Nephron progenitor cell (in vitro differentiated cells): ENCODE data around the gene DLG5.
A peak's percentile ranks its signal among the peaks of the same experiment; 100 is the strongest.

Source experiments
- DNase-seq: peaks from one replicate; pipeline ENCODE4 v3.0.0; 2021
- H3K27ac Mint-ChIP-seq: 2 replicates; pipeline ENCODE4 v1.8.0; 2021; ENCODE audit warnings: mild to moderate bottlenecking, moderate library complexity, mixed read lengths
- H3K27me3 Mint-ChIP-seq: 2 replicates; pipeline ENCODE4 v1.8.0; 2021; ENCODE audit warnings: mild to moderate bottlenecking, low read depth, mixed read lengths; ENCODE audit not compliant: poor library complexity
- H3K36me3 Mint-ChIP-seq: 2 replicates; pipeline ENCODE4 v1.8.0; 2021; ENCODE audit warnings: low read depth, mixed read lengths
- H3K4me1 Mint-ChIP-seq: 2 replicates; pipeline ENCODE4 v1.8.0; 2021; ENCODE audit warnings: mixed read lengths
- H3K4me3 Mint-ChIP-seq: 2 replicates; pipeline ENCODE4 v1.8.0; 2021; ENCODE audit warnings: mild to moderate bottlenecking, moderate library complexity, mixed read lengths
- H3K9me3 Mint-ChIP-seq: 2 replicates; pipeline ENCODE4 v1.8.0; 2021; ENCODE audit warnings: mild to moderate bottlenecking, moderate library complexity, mixed read lengths
- TF ChIP-seq, protein P1 (sequence below): fragments of 200-600 bp; sonication (generic); IDR thresholded peaks from 2 replicates; pipeline ENCODE4 v1.5.0; 2021; ENCODE audit warnings: antibody characterized with exemption

Gene DLG5

DNA sequence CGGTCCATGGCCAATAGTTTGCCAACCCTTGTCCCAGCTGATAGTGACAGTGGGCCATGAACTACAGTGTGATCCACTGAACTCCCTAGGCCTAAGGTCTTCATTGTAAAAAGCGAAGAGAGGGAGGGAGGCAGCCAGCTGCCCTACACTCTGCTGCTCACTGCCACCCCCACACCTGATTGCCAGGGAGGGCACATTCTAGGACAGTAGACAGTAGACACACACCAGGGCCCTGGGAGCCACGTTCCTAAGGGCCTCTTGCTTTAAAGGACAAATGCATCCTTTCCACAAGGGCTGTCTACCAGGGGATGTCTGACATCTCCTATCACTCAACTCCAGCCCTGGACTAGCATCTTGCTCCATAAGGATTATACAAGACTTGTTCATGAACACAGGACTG is 122.2 kb downstream of the DLG5 start:
- no peak for DNase-seq
- H3K27ac Mint-ChIP-seq, result no peak overlapping the region
- peaks cover 50% of the 10 kb centered on the region for H3K36me3 Mint-ChIP-seq
- H3K4me3 Mint-ChIP-seq, result no peak overlapping the region
- TF ChIP-seq, protein P1, sequence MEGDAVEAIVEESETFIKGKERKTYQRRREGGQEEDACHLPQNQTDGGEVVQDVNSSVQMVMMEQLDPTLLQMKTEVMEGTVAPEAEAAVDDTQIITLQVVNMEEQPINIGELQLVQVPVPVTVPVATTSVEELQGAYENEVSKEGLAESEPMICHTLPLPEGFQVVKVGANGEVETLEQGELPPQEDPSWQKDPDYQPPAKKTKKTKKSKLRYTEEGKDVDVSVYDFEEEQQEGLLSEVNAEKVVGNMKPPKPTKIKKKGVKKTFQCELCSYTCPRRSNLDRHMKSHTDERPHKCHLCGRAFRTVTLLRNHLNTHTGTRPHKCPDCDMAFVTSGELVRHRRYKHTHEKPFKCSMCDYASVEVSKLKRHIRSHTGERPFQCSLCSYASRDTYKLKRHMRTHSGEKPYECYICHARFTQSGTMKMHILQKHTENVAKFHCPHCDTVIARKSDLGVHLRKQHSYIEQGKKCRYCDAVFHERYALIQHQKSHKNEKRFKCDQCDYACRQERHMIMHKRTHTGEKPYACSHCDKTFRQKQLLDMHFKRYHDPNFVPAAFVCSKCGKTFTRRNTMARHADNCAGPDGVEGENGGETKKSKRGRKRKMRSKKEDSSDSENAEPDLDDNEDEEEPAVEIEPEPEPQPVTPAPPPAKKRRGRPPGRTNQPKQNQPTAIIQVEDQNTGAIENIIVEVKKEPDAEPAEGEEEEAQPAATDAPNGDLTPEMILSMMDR, result no peak
- H3K9me3 Mint-ChIP-seq, result no peaks in the 10 kb centered on the region
- peaks cover 4% of the 10 kb centered on the region for H3K27me3 Mint-ChIP-seq
- no peaks in the 10 kb centered on the region for H3K4me1 Mint-ChIP-seq

DNA sequence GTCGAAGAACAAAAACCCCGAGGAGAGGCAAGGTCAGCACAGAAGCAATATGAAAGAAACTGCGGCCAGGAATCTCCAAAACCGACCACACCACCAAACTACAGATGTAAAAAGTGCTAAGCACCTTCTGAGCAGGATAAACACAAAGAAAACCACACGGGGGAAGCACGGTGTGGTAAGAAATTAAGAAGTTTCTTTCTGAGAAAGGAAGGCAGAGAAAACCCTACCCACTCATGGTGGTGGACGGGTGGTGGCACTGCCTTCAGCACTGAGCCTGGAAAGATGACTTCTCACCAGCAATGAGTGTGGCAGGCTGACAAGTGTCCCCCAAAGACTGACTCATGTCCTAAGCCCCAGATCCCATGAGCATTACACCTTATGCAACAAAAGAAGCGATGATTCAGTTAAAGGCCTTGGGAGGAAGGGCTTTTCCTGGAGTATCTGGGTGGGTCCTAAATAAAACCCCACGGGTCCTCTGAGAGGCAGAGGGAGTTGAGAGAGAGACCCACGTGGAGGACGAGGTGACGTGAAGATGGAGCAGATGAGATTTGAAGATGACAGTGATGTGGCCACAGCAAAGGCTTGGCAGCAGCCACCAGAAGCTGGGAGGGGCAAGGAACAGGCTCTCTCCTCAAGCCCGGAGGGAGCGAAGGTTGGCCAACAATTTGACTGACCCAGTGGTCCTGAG is 124.9 kb downstream of the DLG5 start:
- no peak for DNase-seq
- Mint-ChIP-seq H3K36me3 (peaks cover 50% of the 10 kb centered on the region), H3K9me3 (no peaks in the 10 kb centered on the region), H3K27ac (peak overlapping the region; percentile 37), H3K27me3 (peaks cover 4% of the 10 kb centered on the region), H3K4me3 (no peak overlapping the region), H3K4me1 (no peaks in the 10 kb centered on the region)
- TF ChIP-seq, protein P1, result no peak

DNA sequence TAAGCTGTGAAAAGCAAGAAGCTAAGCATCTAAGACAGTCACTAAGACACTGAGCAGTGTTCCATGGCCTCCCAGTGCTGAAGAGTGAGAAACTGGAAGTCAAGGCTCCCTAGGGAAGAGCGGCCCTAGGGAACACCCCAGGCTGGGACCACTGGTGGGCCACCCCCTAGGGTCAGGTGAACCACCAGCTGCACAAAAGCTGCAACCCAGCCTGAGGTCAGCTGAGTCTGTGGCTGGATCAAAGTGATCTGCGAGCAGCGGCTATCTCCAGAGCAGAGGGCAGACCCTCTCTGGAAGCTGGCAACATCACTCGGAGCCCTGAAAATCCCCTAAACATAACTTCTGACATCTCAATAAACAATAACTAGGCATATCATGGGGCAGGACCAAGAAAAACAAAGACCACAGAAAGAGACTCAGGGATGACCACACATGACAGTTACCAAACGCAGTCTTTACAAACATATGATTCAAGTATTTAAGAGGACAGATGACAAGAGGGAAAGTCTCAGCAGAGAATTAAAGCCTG is 125.8 kb downstream of the DLG5 start:
- Mint-ChIP-seq H3K27ac (peak overlapping the region; percentile 77), H3K4me3 (no peak overlapping the region), H3K9me3 (no peaks in the 10 kb centered on the region), H3K27me3 (peaks cover 4% of the 10 kb centered on the region), H3K4me1 (no peaks in the 10 kb centered on the region), H3K36me3 (peaks cover 49% of the 10 kb centered on the region)
- no peak for DNase-seq
- TF ChIP-seq, protein P1, result no peak

DNA sequence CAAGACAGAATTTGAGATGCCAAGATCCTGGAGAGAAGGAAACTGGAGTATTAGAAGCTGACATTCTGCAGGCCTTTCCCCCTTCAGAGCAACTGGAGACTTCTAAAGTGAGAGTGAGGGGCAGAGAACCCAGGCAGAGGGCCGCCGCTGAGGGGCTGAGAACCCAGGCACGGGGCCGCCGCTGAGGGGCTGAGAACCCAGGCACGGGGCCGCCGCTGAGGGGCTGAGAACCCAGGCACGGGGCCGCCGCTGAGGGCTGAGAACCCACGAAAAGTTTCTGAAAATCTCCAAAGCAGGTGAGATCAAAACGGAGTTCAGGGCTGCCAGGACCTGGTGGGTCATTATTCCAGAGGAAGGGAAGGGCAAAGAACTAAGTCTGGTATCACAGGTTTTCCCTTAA is 126.2 kb downstream of the DLG5 start:
- no peak overlapping the region for H3K4me3 Mint-ChIP-seq
- H3K27ac Mint-ChIP-seq, result no peak overlapping the region
- DNase-seq, result no peak
- TF ChIP-seq, protein P1, result no peak
- no peaks in the 10 kb centered on the region for H3K4me1 Mint-ChIP-seq
- H3K9me3 Mint-ChIP-seq, result no peaks in the 10 kb centered on the region
- peaks cover 44% of the 10 kb centered on the region for H3K36me3 Mint-ChIP-seq
- H3K27me3 Mint-ChIP-seq, result peaks cover 4% of the 10 kb centered on the region

DNA sequence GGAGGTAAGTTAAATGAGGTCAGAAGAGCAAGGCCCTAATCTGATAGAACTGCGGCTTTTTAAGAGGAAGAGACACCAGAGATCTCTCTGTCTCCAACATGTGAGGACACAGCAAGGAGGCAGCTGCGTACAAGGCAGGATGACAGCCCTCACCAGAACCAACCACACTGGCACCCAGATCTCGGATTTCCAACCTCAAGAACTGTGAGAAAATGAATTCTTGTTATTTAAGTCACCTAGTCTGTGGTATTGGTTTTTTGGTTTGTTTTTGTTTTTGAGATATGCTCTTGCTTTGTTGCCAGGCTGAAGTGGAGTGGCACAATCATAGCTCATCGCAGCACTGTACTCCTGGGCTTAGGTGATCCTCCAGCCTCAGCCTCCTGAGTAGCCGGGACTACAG is 127.2 kb downstream of the DLG5 start:
- H3K36me3 Mint-ChIP-seq, result peaks cover 42% of the 10 kb centered on the region
- no peaks in the 10 kb centered on the region for H3K9me3 Mint-ChIP-seq
- no peak for DNase-seq
- peaks cover 4% of the 10 kb centered on the region for H3K27me3 Mint-ChIP-seq
- no peak overlapping the region for H3K27ac Mint-ChIP-seq
- H3K4me1 Mint-ChIP-seq, result no peaks in the 10 kb centered on the region
- H3K4me3 Mint-ChIP-seq, result no peak overlapping the region
- TF ChIP-seq, protein P1, result no peak

DNA sequence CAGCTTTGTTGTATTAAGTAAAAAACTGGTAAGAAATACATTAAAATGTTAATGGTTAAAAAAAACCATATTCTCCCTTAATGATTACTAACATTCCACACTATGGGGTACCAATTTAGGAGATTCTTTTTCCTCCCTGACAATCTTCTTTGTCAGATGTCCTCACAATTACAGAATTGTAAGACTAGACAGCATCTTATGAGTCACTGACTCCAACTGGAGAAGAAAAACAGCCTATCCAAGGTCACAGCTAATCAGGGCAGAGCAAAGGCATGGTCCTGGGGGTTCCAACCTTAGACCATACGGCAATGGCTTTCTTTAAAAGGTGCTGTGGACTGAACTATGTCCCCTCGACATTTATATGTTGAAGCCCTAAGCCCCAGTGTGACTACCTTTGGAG is 127.6 kb downstream of the DLG5 start:
- Mint-ChIP-seq H3K4me3 (no peak overlapping the region), H3K36me3 (peaks cover 42% of the 10 kb centered on the region), H3K27ac (no peak overlapping the region), H3K27me3 (peaks cover 4% of the 10 kb centered on the region), H3K4me1 (no peaks in the 10 kb centered on the region), H3K9me3 (no peaks in the 10 kb centered on the region)
- TF ChIP-seq, protein P1, result no peak
- no peak for DNase-seq
